Neural cell (in vitro differentiated cells): ENCODE data around the gene IGF1R. TPM values are rescaled to one million over a fixed set of nuclear protein-coding genes. Genes with fewer than 3 reads are reported as not detected.

Source experiments
- H2AFZ ChIP-seq: fragments of 200-600, 300-800 bp; sonication (generic), shearing (Covaris generic); 2 replicates; pipeline ENCODE4 v1.6.0; 2014; ENCODE audit warnings: low read depth, mild to moderate bottlenecking, antibody characterized with exemption, low read length, moderate library complexity
- H3F3A ChIP-seq: fragments of 200-600 bp; shearing (Covaris generic); 2 replicates; pipeline ENCODE4 v1.6.1; 2016; ENCODE audit warnings: mild to moderate bottlenecking, moderate library complexity, mixed read lengths, antibody characterized with exemption, low read length; ENCODE audit not compliant: insufficient read depth, poor library complexity, severe bottlenecking
- H3K27ac ChIP-seq: fragments of 200-600, 300-800 bp; sonication (generic), shearing (Covaris generic); 2 replicates; pipeline ENCODE4 v1.5.1; 2014; ENCODE audit warnings: mild to moderate bottlenecking, low read length, moderate library complexity
- H3K27me3 ChIP-seq: fragments of 300-800, 200-600 bp; sonication (generic), shearing (Covaris generic); 2 replicates; pipeline ENCODE4 v1.6.0; 2014; ENCODE audit warnings: mild to moderate bottlenecking, low read depth, low read length, moderate library complexity; ENCODE audit not compliant: insufficient read depth
- H3K36me3 ChIP-seq: fragments of 300-800, 200-600 bp; sonication (generic), shearing (Covaris generic); 2 replicates; pipeline ENCODE4 v1.5.1; 2014; ENCODE audit warnings: mild to moderate bottlenecking, antibody characterized with exemption, low read length, moderate library complexity; ENCODE audit not compliant: insufficient read depth
- H3K4me2 ChIP-seq: fragments of 300-800, 200-600 bp; sonication (generic), shearing (Covaris generic); 2 replicates; pipeline ENCODE4 v1.6.0; 2014; ENCODE audit warnings: mild to moderate bottlenecking, low read length
- H3K4me3 ChIP-seq: fragments of 300-800, 200-600 bp; sonication (generic), shearing (Covaris generic); 2 replicates; pipeline ENCODE4 v1.5.1; 2014; ENCODE audit warnings: mild to moderate bottlenecking, low read length, moderate library complexity
- H3K79me2 ChIP-seq: fragments of 200-600 bp; shearing (Covaris generic); replicated peaks from 2 replicates; pipeline ENCODE4 v1.6.0; 2014; ENCODE audit warnings: mild to moderate bottlenecking, low read length, moderate library complexity; ENCODE audit not compliant: insufficient read depth
- H3K9ac ChIP-seq: fragments of 300-800, 200-600 bp; sonication (generic), shearing (Covaris generic); 2 replicates; pipeline ENCODE4 v1.6.1; 2016; ENCODE audit warnings: mild to moderate bottlenecking, low read length, mixed read lengths
- H3K9me2 ChIP-seq: fragments of 200-600 bp; shearing (Covaris generic); 2 replicates; pipeline ENCODE4 v1.6.1; 2016; ENCODE audit warnings: mild to moderate bottlenecking, low read length, mixed read lengths; ENCODE audit not compliant: insufficient read depth
- H3K9me3 ChIP-seq: fragments of 200-600, 300-800 bp; sonication (generic), shearing (Covaris generic); 2 replicates; pipeline ENCODE4 v1.6.1; 2016; ENCODE audit warnings: mild to moderate bottlenecking, mixed run types, low read length, moderate library complexity, mixed read lengths
- H4K20me1 ChIP-seq: fragments of 200-600 bp; shearing (Covaris generic); 2 replicates; pipeline ENCODE4 v1.6.1; 2016; ENCODE audit warnings: mild to moderate bottlenecking, mixed run types; ENCODE audit not compliant: insufficient read depth
- CTCF ChIP-seq: fragments of 450-650 bp; IDR thresholded peaks from 2 replicates; pipeline ENCODE4 v1.5.1; 2014; ENCODE audit warnings: antibody characterized with exemption, mild to moderate bottlenecking, moderate library complexity; ENCODE audit not compliant: poor library complexity, severe bottlenecking
- EP300 ChIP-seq: fragments of 450-650 bp; conservative IDR thresholded peaks from 2 replicates; pipeline ENCODE4 v1.6.1; 2014; ENCODE audit warnings: antibody characterized with exemption, mild to moderate bottlenecking, moderate library complexity; ENCODE audit not compliant: poor library complexity, severe bottlenecking
- EZH2 ChIP-seq: fragments of 200-600, 300-800 bp; shearing (Covaris generic), sonication (generic); IDR thresholded peaks from 2 replicates; pipeline ENCODE4 v1.6.1; 2014; ENCODE audit warnings: antibody characterized with exemption, low read length, borderline replicate concordance, mild to moderate bottlenecking; ENCODE audit not compliant: insufficient read depth, poor library complexity, severe bottlenecking
- MXI1 ChIP-seq: fragments of 450-650 bp; conservative IDR thresholded peaks from 2 replicates; pipeline ENCODE4 v1.6.1; 2014; ENCODE audit warnings: antibody characterized with exemption, mild to moderate bottlenecking; ENCODE audit not compliant: poor library complexity, severe bottlenecking
- POLR2AphosphoS5 ChIP-seq: IDR thresholded peaks from 2 replicates; pipeline ENCODE4 v1.6.1; 2012
- RAD21 ChIP-seq: fragments of 450-650 bp; conservative IDR thresholded peaks from 2 replicates; pipeline ENCODE4 v1.6.1; 2014; ENCODE audit warnings: antibody characterized with exemption, mild to moderate bottlenecking, moderate library complexity
- REST ChIP-seq: IDR thresholded peaks from 2 replicates; pipeline ENCODE4 v1.6.1; 2012; ENCODE audit warnings: borderline replicate concordance
- SMC3 ChIP-seq: fragments of 450-650 bp; conservative IDR thresholded peaks from 2 replicates; pipeline ENCODE4 v1.6.1; 2014; ENCODE audit warnings: antibody characterized with exemption, mild to moderate bottlenecking, moderate library complexity; ENCODE audit not compliant: poor library complexity
- TAF1 ChIP-seq: IDR thresholded peaks from 2 replicates; pipeline ENCODE4 v1.6.1; 2012; ENCODE audit warnings: low read depth
- polyA plus RNA-seq: library from polyadenylated mRNA; depleted of rRNA; stranded (reverse); fragments of >200 nt; gene quantifications from 2 replicates; pipeline ENCODE4 v1.2.3, GENCODE V29; 2014

The IGF1R gene
- polyA plus RNA-seq, 1 donor from 2014 or later: 10.9 TPM

DNA sequence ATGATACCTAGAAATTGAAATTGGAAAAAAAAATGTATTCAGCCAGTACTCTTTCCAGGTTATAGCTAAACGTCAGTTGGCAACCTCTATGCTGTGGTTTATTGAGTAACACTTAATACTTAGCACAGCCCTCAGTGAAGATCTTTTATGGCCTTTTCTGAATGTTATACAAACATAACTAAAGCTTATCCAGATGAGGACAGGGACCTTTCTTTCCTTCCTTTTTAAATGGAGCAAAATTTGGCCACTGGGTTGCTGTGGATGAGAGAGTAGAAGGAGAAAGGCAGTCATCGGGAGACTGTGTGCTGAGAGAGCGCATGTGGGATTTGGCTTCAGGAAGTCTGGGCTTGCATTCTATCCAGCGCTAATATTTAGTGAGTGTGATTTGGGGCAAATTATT is 36.1 kb downstream of the IGF1R start:
- Histone ChIP-seq H3K9ac (no peak overlapping the region), H4K20me1 (no peaks in the 10 kb centered on the region), H3K4me2 (no peak overlapping the region), H3F3A (no peaks in the 10 kb centered on the region), H3K9me3 (no peaks in the 10 kb centered on the region), H3K79me2 (peaks cover 83% of the 10 kb centered on the region), H3K36me3 (no peaks in the 10 kb centered on the region), H3K4me3 (no peak overlapping the region), H2AFZ (no peak overlapping the region), H3K27me3 (no peaks in the 10 kb centered on the region), H3K27ac (no peak overlapping the region), H3K9me2 (no peaks in the 10 kb centered on the region)
- no peak for TF ChIP-seq EP300
- no peak for TF ChIP-seq SMC3
- no peak for TF ChIP-seq REST
- no peak for TF ChIP-seq TAF1
- TF ChIP-seq POLR2AphosphoS5: no peak
- TF ChIP-seq CTCF: no peak
- no peak for TF ChIP-seq EZH2
- TF ChIP-seq MXI1: no peak
- TF ChIP-seq RAD21: no peak

- H3K36me3 ChIP-seq: no peaks in the 10 kb centered on the region
- peaks cover 81% of the 10 kb centered on the region for H3K79me2 ChIP-seq
- no peak overlapping the region for H3K27ac ChIP-seq
- no peaks in the 10 kb centered on the region for H3F3A ChIP-seq
- no peaks in the 10 kb centered on the region for H3K9me2 ChIP-seq
- no peak overlapping the region for H2AFZ ChIP-seq
- no peak overlapping the region for H3K4me3 ChIP-seq
- no peak overlapping the region for H3K4me2 ChIP-seq
- H3K9ac ChIP-seq: no peak overlapping the region
- H3K27me3 ChIP-seq: no peaks in the 10 kb centered on the region
- H4K20me1 ChIP-seq: no peaks in the 10 kb centered on the region
- H3K9me3 ChIP-seq: no peaks in the 10 kb centered on the region
- TF ChIP-seq TAF1: no peak
- TF ChIP-seq MXI1: no peak
- no peak for TF ChIP-seq SMC3
- no peak for TF ChIP-seq REST
- no peak for TF ChIP-seq POLR2AphosphoS5
- TF ChIP-seq EZH2: no peak
- TF ChIP-seq CTCF: no peak
- TF ChIP-seq RAD21: no peak
These were observed 36.7 kb downstream of the IGF1R start for GRCh38 chr15:98684995-98685525.
